Mucosa of rectum (tissue), 2 donors: Measurements from ENCODE around the gene MVK.

ENCODE experiments used
- H3K27ac ChIP-seq, 2 donors: one replicate each; pipeline ENCODE4 v1.7.0; 2013; ENCODE audit warnings: inconsistent platforms in 2 of 2, low read depth in 2 of 2, low read length in 2 of 2
- H3K27me3 ChIP-seq, 2 donors: one replicate each; pipeline ENCODE4 v1.7.0; 2013; ENCODE audit warnings: low read length in 2 of 2; ENCODE audit not compliant: control insufficient read depth in 2 of 2, insufficient read depth in 2 of 2
- H3K36me3 ChIP-seq, 2 donors: one replicate each; pipeline ENCODE4 v1.7.0; 2013; ENCODE audit warnings: low read length in 2 of 2; ENCODE audit not compliant: control insufficient read depth in 2 of 2, insufficient read depth in 2 of 2
- H3K4me1 ChIP-seq, 2 donors: one replicate each; pipeline ENCODE4 v1.7.0; 2013; ENCODE audit warnings: low read length in 2 of 2, mild to moderate bottlenecking in 1 of 2; ENCODE audit not compliant: control insufficient read depth in 2 of 2, insufficient read depth in 2 of 2
- H3K4me3 ChIP-seq, 2 donors: one replicate each; pipeline ENCODE4 v1.7.0; 2013; ENCODE audit warnings: low read length in 2 of 2
- H3K9ac ChIP-seq, 2 donors: one replicate each; pipeline ENCODE4 v1.7.0; 2013; ENCODE audit warnings: low read length in 2 of 2, low read depth in 1 of 2, mild to moderate bottlenecking in 1 of 2
- H3K9me3 ChIP-seq, 2 donors: one replicate each; pipeline ENCODE4 v1.7.0; 2013; ENCODE audit warnings: low read length in 2 of 2; ENCODE audit not compliant: control insufficient read depth in 2 of 2
- donor health status: healthy.
- donor health status: Normal muscosa, but diverticular disease.

MVK gene

GRCh38 chr12:109578330-109578927, 4.8 kb downstream of the MVK start:
- Histone ChIP-seq H3K9me3 (no peaks in the 10 kb centered on the region), H3K9ac (no peak overlapping the region), H3K27me3 (no peaks in the 10 kb centered on the region), H3K36me3 (peaks cover 36 to 47% of the 10 kb centered on the region in 2 donors), H3K27ac (no peak overlapping the region), H3K4me1 (peaks cover 6% of the 10 kb centered on the region in 2 donors), H3K4me3 (no peak overlapping the region)

- no peak overlapping the region for H3K27ac ChIP-seq
Measured at GRCh38 chr12:109579639-109580038, 6.0 kb downstream of the MVK start.

GRCh38 chr12:109580272-109580671, 6.7 kb downstream of the MVK start:
- Histone ChIP-seq H3K36me3 (peaks cover 42 to 59% of the 10 kb centered on the region in 2 donors), H3K9me3 (no peaks in the 10 kb centered on the region), H3K9ac (no peak overlapping the region), H3K4me3 (no peak overlapping the region), H3K27me3 (no peaks in the 10 kb centered on the region), H3K27ac (no peak overlapping the region), H3K4me1 (no peaks in the 10 kb centered on the region)

More at GRCh38 chr12:109579639-109580038, 6.0 kb downstream of the MVK start:
- H3K9ac ChIP-seq, result no peak overlapping the region
- H3K4me1 ChIP-seq, result peaks cover 0 to 2% of the 10 kb centered on the region in 2 donors
- H3K27me3 ChIP-seq, result no peaks in the 10 kb centered on the region
- no peaks in the 10 kb centered on the region for H3K9me3 ChIP-seq
- H3K36me3 ChIP-seq, result peaks cover 37 to 55% of the 10 kb centered on the region in 2 donors
- no peak overlapping the region for H3K4me3 ChIP-seq

- Histone ChIP-seq H3K27me3 (no peaks in the 10 kb centered on the region), H3K27ac (no peak overlapping the region), H3K4me1 (no peaks in the 10 kb centered on the region), H3K9me3 (no peaks in the 10 kb centered on the region), H3K36me3 (peaks cover 42 to 56% of the 10 kb centered on the region in 2 donors), H3K9ac (no peak overlapping the region), H3K4me3 (no peak overlapping the region)
Measured at GRCh38 chr12:109580684-109581333, 7.2 kb downstream of the MVK start.

GRCh38 chr12:109581334-109581691, 7.7 kb downstream of the MVK start:
- Histone ChIP-seq H3K9ac (no peak overlapping the region), H3K4me1 (no peaks in the 10 kb centered on the region), H3K27me3 (no peaks in the 10 kb centered on the region), H3K36me3 (peaks cover 42 to 53% of the 10 kb centered on the region in 2 donors), H3K4me3 (no peak overlapping the region), H3K9me3 (no peaks in the 10 kb centered on the region), H3K27ac (no peak overlapping the region)

GRCh38 chr12:109581856-109582255, 8.3 kb downstream of the MVK start:
- H3K36me3 ChIP-seq, result peaks cover 46 to 56% of the 10 kb centered on the region in 2 donors
- H3K9me3 ChIP-seq, result no peaks in the 10 kb centered on the region
- H3K27ac ChIP-seq, result no peak overlapping the region
- H3K4me3 ChIP-seq, result no peak overlapping the region
- H3K9ac ChIP-seq, result no peak overlapping the region
- H3K27me3 ChIP-seq, result no peaks in the 10 kb centered on the region
- no peaks in the 10 kb centered on the region for H3K4me1 ChIP-seq

GRCh38 chr12:109582636-109583035, 9.0 kb downstream of the MVK start:
- Histone ChIP-seq H3K36me3 (peaks cover 43 to 55% of the 10 kb centered on the region in 2 donors), H3K27me3 (no peaks in the 10 kb centered on the region), H3K9me3 (no peaks in the 10 kb centered on the region), H3K9ac (no peak overlapping the region), H3K4me3 (no peak overlapping the region), H3K4me1 (no peaks in the 10 kb centered on the region), H3K27ac (no peak overlapping the region)

GRCh38 chr12:109583733-109584132, 10.1 kb downstream of the MVK start:
- Histone ChIP-seq H3K9ac (no peak overlapping the region), H3K36me3 (peaks cover 38 to 46% of the 10 kb centered on the region in 2 donors), H3K9me3 (no peaks in the 10 kb centered on the region), H3K4me3 (no peak overlapping the region), H3K4me1 (no peaks in the 10 kb centered on the region), H3K27ac (no peak overlapping the region), H3K27me3 (no peaks in the 10 kb centered on the region)

GRCh38 chr12:109586385-109587296, 13.0 kb downstream of the MVK start:
- Histone ChIP-seq H3K27me3 (no peaks in the 10 kb centered on the region), H3K36me3 (peaks cover 17 to 28% of the 10 kb centered on the region in 2 donors)

GRCh38 chr12:109587921-109588320, 14.3 kb downstream of the MVK start:
- H3K9ac ChIP-seq, result no peak overlapping the region
- no peaks in the 10 kb centered on the region for H3K27me3 ChIP-seq
- peaks cover 12 to 29% of the 10 kb centered on the region in 2 donors for H3K36me3 ChIP-seq
- H3K27ac ChIP-seq, result no peak overlapping the region
- no peak overlapping the region for H3K4me3 ChIP-seq
- no peaks in the 10 kb centered on the region for H3K9me3 ChIP-seq
- no peaks in the 10 kb centered on the region for H3K4me1 ChIP-seq

More at GRCh38 chr12:109586385-109587296, 13.0 kb downstream of the MVK start:
- H3K4me1 ChIP-seq, result no peaks in the 10 kb centered on the region
- H3K9ac ChIP-seq, result no peak overlapping the region
- H3K9me3 ChIP-seq, result no peaks in the 10 kb centered on the region
- H3K4me3 ChIP-seq, result no peak overlapping the region
- no peak overlapping the region for H3K27ac ChIP-seq
